Breast epithelium (tissue), 3 donors: ENCODE measurements around the gene SYNDIG1.

Experiments used
- CTCF ChIP-seq, 3 donors: fragments of 450-650 bp; IDR thresholded peaks; one replicate each; pipeline ENCODE4 v1.5.1; 2016 to 2017; ENCODE audit warnings: antibody characterized with exemption in 3 of 3, mild to moderate bottlenecking in 3 of 3, moderate library complexity in 3 of 3
- POLR2AphosphoS5 ChIP-seq, 3 donors: sonication (generic); formaldehyde crosslinking; IDR thresholded peaks; one replicate each; pipeline ENCODE4 v1.6.1; 2017; ENCODE audit warnings: antibody characterized with exemption in 3 of 3

- TF ChIP-seq CTCF (IDR thresholded peaks at IDR 0.05) (no peak), POLR2AphosphoS5 (IDR thresholded peaks at IDR 0.05) (no peak)
Observed at GRCh38 chr20:24648919-24649318, 179.5 kb downstream of the SYNDIG1 start.
